Stimulated activated CD8-positive, alpha-beta memory T cell treated with anti-CD3 and anti-CD28 coated beads, Interleukin-15, amount 100 ng/mL, for 4 hours (primary cell): ENCODE results near the gene FAM9B.

Experiments
- DNase-seq, 2 donors: peaks; one replicate each; pipeline ENCODE4 v3.0.0-alpha.2; 2020; ENCODE audit warnings: low read depth in 2 of 2

FAM9B gene

GRCh38 chrX:8980756-8981155 lies 53.2 kb downstream of the FAM9B start:
- DNase-seq, result no peak
